ENCODE measurements around the gene MAST2.
"Not testable (repeated sequence)": the region's sequence is repeated elsewhere in the genome, so short reads cannot be mapped to it uniquely, and the experiment has no call there.

The MAST2 gene

DNA sequence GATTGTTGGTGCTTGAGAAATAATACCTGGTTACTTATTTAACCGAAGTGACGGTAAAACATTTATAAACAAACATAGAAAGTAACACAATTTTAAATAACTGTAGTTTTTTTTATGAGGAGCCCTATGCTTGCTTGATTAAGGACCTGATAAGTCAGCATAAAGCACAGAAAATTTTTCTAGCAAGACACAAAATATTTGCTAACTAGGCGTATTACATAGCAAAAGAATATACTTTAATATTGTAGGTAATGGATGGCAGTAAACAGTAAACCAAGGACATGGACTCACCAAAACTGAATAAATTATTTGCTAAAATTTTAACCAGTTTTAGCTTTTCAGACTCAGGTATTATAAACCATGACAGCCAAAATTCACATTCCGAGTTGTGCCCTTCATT is 90.9 kb downstream of the MAST2 start:
- no peak for DNase-seq (ENCODE audit: low spot score)

DNA sequence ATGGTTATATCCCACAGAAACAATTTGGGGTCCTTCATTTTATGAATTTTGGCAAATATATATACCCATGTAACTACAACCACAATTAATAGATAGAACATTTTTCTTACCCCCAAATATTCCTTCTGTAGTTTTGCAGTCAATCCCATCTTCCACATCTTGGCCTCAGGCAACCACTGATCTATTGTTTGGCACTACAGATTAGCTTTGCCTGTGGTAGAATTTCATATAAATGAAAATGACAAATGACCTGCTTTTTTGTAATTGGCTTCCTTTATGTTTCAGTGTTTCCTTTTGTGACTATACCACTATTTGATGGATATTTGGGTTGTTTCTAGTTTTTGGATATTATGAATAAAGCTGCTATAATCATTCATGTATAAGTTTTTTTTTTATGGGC is 91.5 kb downstream of the MAST2 start:
- DNase-seq (ENCODE audit: low spot score): no peak

DNA sequence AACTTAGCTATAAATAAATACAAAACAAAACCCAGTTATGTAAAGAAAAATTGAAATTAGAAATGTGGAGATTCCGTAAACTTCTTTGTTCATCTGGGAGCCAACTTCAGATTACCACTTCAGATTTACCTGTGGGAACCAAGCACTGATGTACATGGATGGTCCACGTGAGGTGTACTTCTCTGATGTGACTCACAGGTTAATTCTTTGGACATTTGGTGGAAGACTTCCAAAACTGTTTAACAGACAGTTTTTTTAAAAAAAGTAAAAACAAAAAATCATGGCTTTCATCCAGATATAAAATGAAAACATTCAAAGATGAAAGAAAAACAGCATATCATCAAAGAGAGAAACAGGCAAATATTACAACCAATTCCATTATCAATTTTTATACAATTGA is 92.0 kb downstream of the MAST2 start:
- DNase-seq (ENCODE audit: low spot score): no peak

DNA sequence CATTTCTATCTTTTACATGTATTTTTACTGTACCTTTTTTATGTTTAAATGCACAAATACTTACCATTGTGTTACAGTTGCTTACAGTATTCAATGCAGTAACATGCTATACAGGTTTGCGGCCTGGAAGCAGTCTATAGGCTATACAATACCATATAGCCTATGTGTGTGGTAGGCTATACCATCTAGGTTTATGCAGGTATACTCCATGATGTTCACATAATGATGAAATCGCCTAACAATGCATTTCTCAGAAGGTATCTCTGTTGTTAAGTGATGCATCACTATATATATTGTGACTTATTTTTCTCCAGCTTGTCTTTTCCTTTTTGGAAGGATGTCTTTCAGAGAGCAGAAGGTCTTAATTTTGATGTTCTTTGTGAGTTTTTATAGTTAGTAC is 103.5 kb downstream of the MAST2 start:
- no peak for DNase-seq (ENCODE audit: low spot score)

DNA sequence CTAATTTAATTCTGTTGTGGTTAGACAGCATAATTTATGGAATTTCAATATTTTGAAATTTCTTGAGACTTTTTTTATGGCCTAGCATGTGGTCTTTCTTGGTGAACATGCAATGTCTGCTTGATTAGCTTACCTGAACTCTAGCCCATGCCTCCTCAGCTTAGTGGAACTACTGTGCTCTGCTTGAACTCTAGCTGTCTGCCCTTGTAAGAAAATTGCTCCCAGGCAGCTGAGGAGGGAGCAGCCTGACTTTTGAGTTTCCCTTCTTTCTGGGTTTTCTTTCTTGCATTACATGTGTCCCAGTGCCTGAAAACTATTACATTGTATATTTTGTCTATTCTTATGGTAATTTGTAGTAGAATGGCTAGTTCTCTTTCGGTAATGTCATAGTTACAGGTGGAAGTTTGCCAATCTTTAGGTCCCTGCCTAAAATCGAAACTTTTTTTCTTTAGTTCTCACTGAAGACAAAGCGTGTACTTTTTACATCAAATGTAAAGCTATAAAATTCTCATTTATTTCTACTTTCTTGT is 105.3 kb downstream of the MAST2 start:
- DNase-seq (ENCODE audit: low spot score): no peak

DNA sequence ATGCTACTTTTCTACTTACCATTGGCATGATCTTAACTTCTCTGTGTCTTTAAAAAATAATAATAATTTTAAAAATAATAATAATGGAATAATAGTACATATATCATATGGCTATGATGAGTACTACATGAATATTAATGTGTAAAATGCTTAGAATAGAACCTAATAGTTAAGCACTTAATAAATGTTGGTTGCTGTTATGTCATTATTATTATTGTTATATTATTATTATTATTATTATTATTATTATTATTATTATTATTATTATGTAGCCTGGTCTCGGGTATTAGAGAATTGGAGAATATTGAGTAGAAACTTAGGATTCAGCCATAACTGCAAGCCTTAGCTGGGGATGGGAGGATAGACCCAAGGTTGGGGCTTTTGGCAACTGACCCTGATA is 108.2 kb downstream of the MAST2 start:
- no peak for DNase-seq (ENCODE audit: low spot score)

DNA sequence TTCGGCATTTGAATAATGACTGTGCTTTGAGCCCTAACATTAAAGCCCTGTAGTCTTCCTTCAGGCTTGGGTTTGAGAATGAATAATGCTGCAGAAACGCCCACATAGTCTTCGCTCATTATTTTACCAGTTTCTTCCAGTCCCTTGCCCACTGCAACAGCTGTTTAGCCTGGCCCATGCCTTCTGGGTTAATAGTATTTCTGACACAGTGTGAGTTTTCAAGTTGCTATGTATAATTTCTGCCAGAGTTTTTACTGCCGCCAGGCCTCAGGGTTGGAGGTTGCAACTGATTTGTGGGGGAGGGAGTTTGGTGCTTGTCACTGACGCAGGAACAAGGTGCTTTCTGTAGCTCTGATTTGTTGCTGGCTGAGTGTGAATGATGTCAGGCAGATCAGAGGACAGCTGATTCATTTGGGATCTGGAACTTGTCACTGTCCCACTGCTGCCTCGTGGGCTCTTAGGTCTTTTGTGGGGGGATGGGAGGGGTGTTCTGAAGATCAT is 109.8 kb downstream of the MAST2 start:
- peak; percentile 81 for DNase-seq (ENCODE audit: low spot score)

DNA sequence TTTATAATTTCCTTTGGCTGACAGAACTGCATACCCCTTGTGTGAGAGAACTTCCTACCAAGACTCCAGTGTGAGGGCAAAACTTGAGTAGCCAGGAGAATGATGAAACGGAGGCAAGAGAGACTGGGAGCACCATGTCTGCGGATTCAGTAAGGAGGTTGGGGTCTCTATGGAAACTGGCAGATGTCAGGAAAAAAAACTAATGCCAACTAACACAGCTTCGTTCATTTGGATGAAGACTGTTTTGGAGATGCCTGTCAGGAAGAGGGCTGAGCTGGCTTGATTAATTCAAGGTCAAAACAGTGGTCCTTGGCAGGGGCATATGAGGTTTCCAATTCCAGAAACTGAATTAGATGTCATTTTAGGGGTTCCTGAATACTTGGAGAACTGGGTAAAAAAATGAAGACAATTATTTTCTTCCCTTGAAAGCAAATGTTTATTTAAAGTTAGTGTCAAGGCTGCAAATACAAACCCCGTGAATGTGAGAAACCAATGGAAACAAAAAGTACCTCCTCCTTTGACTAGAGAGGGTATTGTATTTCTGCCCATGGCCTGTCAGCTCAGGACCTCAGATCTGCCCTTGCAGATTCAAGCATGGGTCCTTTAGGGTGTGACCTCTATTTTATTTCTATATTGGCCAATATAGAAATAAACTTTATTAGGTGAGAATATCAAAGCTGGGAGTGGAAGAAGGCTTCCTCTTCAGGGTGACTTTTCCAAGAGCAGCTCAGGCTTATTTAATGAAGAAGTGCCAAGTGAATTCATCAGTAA is 110.5 kb downstream of the MAST2 start:
- no peak for DNase-seq (ENCODE audit: low spot score)

DNA sequence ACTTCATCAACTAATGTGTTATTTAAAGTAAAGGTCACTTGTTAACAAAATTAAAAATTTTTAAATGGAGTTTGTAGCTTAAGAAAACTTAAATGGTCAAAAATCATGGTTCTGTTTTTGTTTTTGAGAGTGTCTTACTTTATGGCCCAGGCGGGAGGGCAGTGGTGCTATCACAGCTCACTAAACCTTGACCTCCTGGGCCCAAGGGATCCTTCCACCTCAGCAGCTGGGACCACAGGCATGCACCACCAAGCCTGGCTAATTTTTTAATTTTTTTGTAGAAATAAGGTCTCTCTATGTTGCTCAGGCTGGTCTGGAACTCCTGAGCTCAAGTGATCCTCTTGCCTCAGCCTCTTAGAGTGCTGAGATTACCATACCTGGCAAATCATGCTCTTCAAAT is 111.4 kb downstream of the MAST2 start:
- DNase-seq (ENCODE audit: low spot score): no peak

DNA sequence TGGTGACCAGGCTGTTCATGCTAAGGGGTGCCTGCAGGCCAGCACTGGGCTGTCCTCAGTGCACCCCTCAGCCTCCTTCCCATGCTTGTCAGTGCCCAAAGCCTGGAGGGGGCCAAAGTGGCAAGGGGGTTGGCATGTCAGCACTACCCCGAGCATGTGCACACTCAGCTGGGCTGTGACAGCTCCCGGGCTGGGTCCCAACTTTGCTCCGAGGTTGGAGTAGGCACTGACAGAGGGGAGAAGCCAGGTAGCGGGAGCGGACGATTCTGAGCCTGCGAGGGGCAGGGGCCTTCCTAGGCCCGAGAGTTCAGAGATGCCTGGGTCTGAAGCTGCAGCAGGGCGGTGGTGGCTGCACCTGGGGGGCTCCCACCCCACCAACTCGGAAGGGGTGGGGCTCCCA is 119.0 kb downstream of the MAST2 start:
- no peak for DNase-seq (ENCODE audit: low spot score)

DNA sequence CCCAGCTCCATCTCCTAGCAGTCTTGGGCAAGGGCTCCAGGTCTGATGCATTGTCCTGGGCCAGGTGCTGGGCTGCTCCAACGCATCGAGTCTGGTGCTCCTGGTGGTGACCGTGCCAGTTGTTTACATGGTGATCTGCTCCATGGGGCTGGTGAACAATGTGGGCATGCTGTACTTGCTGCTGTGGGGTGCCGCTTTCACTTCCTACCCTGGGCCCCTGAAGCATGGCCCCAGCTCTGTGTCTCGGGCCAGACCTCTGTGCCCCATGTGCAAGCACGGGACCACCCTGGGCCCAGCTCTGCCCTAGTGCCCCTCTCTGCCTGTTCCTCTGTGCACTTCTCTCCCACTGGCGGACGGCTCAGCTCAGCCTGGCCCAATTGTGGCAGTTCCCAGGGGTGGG is 119.4 kb downstream of the MAST2 start:
- no peak for DNase-seq (ENCODE audit: low spot score)

DNA sequence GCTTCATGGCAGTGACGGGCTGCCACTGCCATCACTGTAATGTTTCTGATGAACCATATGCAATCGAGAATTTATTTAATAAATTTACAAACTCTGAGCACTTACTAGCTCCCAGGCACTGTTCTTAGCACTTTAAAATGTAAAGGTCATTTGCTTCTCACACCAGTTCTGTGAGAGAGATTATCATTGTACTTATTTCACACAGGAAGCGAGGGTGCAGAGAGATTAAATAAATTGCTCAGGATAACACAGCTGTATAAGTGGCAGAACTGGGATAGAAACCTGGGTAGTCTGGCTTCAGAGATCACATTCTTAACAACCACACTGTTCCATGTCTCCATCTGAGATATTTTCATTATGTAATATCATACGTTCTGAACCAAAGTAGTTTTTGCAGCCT is 119.9 kb downstream of the MAST2 start:
- DNase-seq (ENCODE audit: low spot score): no peak

DNA sequence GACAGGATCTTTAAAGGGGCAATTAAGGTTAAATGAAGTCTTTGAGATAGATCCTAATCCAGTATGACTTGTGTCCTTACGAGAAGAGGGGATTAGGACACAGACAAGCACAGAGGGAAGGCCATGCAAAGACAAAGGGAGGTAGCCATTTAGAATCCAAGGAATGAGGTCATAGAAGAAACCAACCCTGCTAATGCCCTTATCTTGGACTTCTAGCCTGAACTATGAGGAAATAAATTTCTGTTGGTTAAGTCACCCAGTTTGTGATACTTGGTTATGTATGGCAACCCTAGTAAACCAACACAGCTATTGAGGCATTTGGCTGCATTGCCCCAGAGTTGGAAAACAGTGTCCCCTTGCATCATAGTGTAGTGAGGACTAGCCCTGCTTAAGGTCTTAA is 121.3 kb downstream of the MAST2 start:
- DNase-seq (ENCODE audit: low spot score): no peak

DNA sequence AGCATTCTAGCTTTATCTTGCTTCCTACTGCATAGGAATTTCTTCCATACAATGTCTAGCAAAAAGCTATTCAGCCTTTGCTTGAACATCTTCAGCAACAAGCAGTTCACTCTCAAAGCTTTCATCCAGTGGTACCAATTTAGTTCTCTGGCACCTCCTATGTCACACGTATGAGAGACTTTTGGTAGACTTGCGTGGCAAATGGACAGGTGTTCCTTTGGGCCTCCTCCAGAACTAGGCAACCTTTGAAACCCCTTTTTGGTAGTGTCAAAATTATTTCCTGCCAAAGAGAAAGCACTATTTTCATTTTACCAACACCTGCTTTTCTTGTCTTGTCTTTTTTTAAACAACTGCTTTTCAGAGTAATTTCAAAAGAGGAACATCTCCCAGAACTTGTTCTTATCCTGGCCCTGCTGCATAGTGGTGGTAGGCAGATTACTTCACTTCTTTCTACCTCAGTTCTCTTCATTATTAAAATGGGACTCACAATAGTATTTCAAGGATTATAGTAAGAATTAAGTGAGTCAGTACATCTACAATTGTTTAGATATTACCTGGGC is 122.4 kb downstream of the MAST2 start:
- no peak for DNase-seq (ENCODE audit: low spot score)

DNA sequence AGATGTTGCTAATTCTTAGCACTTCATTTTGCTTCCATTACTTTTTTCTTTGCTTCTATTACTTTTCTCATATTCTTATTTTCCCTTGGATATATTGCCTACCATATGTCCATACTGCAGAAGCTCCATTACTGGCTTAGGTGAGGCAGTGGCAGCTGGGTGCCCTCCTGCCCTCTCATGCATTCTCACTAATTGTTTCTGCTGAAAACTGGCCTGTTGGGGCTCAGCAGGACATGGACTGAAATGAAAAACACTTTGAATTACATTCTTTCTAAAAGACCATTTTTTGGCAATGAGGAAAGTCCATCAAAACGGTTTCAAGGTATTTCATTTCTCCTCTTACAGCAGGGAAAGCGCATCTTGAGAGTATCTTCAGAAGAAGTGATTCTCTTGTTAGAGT is 122.9 kb downstream of the MAST2 start:
- no peak for DNase-seq (ENCODE audit: low spot score)

DNA sequence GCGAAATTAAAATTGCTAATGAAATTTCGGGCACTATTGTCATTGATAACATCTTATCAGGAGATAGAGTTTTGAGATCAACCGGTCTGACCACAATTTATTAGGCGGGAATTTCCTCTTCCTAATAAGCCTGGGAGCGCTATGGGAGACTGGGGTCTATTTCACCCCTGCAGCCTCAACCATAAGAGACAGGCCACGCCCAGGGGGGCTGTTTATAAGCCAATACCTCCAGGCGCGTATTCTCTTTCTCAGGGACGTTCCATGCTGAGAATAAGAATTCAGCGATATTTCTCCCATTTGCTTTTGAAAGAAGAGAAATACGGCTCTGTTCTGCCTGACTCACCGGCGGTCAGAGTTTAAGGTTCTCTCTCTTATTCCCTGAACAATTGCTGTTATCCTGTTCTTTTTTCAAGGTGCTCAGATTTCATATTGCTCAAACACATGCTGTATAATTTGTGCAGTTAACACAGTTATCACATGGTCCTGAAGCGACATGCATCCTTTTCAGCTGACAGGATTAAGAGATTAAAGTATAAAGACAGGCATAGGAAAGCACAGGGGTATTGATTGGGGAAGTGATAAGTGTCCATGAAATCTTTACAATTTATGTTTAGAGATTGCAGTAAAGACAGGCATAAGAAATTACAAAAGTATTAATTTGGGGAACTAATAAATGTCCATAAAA is 124.0 kb downstream of the MAST2 start:
- DNase-seq (ENCODE audit: low spot score): not testable (repeated sequence)

DNA sequence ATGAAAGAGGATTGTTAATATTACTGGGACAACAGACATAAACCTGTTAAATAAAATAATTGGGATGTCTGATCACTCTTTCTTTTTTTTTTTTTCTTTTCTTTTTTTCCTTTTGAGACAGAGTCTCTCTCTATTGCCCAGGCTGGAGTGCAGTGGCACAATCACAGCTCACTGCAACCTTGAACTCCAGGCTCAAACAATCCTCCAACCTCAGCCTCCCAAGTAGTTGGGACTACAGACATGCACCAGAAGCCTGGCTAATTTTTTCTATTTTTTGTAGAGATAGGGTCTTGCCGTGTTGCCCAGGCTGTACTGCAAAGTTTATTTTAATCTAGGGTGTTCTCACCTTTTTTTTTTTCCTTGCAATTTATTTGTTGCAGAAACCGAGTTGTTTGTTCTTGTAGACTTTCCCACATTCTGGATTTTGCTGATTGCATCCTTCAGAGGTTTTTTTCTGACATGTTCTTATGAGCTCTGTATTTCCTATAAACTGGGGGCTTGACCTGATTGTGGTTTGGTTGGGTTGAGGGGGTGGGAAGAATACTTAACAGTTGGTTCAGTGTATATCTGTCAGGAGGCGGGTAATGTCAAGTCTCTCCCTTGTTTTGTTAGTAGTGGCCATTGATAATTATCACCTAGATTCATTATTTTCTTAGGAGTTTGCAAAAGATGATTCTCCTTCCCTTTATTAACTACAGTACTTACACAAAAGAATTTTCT is 125.2 kb downstream of the MAST2 start:
- no peak for DNase-seq (ENCODE audit: low spot score)

DNA sequence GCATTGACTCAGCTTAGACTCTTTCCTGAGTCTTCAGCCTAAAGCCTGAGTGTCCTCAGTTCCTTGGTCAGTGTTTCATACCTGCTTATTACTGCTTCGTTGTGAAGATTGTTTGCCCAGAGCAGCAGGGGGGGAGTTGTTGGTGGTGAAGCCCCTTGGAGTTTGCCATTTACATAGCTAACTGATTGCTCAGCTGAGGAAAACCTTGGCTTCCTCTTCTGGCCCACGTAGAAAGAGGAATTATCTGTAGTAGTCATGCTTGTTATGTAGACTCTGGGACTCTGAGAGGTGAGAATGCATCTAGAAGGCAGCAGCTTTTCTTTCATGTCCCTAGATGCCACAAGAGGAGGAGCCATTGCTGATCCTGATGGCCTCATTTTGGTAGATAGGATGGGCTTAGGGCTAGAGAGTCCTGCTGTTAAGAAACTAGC is 125.9 kb downstream of the MAST2 start:
- DNase-seq (ENCODE audit: low spot score): peak; percentile 75

DNA sequence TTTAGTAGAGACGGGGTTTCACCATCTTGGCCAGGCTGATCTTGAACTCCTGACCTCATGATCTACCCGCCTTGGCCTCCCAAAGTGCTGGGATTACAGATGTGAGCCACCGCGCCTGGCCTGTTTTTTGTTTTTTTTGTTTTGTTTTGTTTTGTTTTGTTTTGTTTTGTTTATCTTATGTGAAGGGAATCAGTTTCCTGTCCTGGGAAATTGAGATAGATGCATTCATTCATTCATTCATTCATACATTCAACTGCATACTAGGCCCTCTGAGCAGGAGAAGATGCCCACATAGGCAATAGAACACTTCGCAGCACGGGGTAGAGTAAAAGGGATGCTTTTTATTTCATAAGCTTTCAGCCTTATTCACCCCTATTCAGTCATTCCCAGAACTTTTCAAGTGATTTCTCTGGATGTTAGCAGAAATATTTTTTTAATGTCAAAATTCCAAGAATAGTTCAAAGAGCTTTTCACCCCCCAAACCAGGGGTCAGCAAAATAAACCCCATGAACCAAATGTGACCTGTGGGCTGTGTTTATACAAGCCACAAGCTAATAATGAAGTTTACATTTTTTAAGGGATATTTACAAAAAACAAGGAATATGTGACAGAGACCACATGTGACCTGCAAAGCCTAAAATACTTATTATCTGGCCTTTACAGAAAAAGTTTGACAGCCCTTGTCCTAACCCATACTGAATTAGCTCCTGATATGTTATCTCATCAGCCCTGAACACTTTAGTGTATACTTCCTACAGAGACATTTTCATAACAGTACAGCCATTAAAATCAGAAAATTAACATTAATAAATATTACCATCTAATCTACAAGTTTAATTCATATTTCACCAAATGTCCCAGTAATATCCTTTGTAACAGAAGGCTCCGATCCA is 127.1 kb downstream of the MAST2 start:
- no peak for DNase-seq (ENCODE audit: low spot score)

DNA sequence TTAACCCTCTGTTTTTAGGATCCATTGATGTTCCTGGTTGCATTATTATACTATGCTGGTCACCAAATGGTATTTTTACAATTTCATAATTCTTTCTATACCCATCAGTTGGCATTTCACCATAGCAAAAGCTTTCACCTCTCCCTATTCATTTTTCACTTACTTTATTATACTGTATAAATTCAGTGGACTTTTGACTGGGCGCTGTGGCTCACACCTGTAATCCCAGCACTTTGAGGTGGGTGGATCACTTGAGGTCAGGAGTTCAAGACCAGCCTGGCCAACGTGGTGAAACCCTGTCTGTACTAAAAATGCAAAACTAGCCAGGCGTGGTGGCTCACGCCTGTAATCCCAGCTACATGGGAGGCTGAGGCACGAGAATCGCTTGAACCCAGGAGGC is 128.8 kb downstream of the MAST2 start:
- not testable (repeated sequence) for DNase-seq (ENCODE audit: low spot score)

DNA sequence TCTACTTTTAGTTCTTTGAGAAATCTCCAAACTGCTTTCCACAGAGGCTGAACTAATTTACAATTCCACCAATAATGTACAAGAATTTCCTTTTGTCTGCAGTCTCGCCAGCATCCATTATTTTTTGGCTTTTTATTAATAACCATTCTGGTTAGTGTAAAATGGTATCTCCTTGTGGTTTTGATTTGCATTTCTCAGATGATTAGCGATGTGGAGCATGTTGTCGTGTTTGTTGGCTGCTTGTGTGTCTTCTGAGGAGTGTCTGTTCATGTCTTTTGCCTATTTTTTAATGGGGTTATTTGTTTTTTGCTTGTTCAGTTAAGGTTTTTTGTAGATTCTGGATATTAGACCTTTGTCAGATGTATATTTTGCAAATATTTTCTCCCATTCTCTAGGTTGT is 131.5 kb downstream of the MAST2 start:
- DNase-seq (ENCODE audit: low spot score): no peak
